Measurements from ENCODE around the gene EVL.
"Not testable (repeated sequence)": the region's sequence is repeated elsewhere in the genome, so short reads cannot be mapped to it uniquely, and the experiment has no call there.

Gene EVL

DNA sequence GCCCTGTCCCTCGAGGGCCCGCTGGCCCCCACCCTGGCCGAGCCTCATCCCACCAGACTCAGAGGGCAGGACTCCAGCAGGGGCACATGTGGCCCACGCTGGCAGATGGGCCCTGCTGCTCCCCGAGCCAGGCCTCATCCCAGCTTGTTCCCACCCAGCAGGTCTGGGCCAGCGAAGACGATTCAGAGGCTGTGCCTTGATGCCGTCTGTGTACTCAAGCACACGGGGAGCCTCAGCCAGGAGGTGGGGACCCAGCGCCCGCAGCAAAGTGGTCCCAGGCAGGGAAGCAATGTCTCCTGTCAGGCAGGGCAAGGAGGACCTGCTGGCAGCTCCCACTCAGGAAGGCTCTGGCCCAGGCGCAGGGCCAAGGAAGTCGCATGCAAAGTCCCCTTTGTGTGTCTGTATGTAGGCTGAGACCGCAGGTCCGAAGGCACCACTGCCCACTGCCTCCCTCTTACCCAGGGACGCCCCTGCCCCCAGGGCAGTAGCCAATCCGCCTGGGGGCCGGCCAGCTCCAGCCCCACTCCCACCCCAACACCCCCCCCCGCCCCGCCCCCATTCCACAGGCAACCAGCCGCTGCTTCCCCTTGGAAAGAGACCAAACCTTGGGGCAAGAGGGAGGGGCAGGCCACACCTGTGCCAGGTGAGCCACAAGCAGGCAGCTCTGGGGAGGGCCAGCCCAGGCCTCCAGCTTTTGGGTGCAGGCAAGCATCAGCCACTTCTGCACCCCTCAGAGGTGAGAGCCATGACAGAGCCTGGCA, 84.8 kb downstream of the EVL start:
- DNase-seq: no peak

DNA sequence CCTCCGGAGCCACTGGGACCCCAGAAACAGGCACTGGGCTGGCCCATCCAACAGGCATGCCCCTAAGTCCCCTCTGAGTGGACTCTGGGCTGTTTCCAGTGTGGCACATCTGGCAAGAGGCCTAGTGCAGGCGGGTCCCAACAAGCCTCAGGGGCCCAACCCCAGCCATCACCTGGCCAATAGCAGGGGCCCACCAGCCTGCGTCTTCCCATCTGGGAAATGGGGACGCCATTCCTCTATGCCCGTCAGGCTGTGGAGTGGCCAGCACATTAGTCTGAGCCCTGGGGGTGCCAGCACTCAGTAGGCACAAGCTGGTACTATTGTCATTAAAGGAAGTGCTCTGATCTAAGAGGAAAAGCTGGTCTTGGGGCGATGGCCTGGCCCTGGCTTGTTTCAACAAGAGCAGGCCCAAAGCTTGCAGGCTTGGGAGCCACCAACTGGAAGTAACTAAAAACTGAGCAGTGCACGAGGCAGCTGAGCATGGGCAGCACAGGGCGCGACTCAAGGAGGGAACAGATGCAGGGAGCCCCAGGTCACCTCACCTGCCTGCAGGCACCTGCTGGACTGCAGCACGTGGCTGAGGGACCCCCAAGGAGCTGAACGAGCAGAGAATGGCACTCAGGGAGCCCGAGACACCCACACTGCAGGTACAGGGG, 85.8 kb downstream of the EVL start:
- no peak for DNase-seq

DNA sequence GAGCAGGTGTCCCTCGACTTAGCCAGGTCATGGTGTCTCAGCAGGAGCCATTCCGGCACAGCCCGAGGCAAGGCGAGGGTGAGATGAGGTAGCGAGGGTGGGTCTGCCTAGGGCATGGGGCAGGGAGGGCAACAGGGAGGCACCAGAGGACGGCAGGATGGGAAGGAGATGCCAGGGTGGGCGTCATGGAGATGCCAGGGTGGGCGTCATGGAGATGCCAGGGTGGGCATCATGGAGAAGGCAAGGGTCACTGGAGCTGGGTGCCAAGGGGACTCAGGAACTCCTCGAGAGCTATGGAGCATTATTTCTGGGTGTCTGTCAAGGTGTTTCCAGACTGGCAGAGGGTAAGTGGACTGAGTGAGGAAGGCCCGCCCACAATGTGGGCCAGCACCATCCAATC, 86.9 kb downstream of the EVL start:
- DNase-seq: no peak

DNA sequence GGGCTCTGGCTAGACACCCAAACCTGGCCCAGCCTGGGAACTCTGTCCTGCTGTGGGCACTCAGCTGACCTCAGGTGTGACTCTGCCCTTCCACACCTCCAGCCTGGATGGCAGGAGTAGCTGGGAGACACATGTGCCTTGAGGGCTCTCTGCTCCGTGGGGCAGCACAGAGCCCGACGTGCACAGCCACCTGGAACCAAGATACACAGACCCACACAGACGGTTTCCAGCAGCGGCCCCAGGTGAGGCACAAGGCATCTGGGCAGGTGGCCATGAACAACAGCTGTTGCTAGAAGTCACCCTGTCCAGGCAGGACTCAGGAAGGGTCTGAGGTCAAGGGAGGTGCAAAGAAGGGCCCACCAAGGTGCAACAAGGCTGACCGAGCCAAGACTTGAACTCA, 88.3 kb downstream of the EVL start:
- no peak for DNase-seq

DNA sequence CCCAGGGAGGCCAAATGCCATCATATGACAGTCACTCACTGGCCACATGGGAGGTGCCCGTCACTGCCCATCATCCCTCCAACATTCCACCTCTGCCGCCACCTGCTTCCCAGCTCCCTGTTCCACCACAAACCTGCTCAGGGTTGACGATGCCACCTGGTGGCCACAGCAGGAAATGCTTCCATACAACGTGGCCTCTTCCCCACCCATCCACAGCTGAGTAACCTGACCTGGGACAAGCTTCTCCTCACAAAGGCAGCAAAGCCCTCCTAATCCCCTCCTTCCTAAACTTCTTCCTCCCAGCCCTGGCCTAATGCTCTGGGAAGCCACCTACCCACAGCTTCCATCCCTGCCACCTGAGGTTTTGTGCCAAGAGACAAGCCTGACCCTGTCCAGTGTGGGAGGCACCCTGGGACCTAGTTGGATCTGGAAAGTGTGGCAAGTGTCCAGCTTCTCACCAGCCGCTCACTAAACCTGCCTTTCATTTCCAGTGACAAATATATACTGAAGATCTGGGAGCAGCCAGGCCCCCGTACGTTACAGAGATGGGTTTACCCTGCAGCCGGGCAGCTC, 89.9 kb downstream of the EVL start:
- DNase-seq: peak; percentile 27

DNA sequence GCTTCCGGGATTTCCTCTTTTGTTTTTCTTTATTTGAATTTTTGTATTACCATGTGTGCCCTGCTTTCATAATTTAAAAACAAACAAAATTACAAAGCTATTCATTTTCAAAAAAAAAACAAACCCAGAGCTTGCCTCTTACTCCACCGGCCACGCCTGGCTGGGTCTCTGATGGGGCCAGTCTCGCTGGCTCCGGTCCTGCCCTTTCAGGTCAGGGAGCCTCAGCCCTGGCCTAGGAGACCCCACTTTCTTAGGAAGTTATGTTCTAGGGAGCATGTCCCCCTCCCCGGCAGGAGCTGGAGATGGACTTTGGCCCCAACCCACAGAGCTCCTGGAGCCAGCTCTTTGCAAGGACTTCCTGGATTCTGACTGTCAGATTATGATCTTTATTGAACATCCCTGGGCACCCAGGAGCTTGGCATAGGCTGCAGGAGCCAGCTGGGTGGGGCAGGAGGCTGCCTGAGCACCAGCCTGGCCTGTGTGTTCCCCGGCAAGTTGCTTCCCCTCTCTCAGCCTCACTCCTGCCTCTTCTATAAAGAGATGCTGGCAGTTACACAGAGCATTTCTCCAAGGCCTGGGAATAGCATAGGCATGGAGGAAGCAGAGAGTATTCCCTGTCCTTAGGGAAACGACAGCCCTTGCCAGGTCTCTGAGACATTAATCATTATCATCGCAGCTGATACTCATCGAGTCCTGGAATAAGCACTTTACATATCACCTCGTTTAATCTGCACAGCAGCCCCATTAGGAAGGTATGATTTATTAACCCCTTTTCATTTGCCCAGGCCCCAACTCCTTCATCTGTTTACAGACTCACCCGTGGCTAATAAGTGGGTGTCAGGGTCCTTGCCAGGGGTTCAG, 90.8 kb downstream of the EVL start:
- DNase-seq: no peak

DNA sequence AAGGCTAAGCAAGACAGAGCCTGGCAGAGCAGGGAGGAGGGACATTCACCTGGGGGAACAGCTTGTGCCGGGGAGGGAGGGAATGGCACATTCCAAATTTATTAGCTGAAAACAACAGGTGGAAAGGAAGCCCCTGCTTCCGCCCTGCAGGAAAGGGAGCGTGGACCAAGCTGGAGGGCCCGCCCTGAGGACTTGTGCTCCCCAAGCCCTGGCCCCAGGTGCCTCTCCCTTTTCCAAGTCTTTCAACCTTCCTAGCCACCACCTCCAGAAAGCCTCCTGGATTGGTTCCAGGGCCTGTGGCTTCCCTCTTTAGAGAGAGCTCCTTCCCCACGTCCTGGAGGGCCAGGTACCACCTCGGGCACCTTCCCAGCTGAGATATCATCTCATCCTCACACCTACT, 91.6 kb downstream of the EVL start:
- no peak for DNase-seq

DNA sequence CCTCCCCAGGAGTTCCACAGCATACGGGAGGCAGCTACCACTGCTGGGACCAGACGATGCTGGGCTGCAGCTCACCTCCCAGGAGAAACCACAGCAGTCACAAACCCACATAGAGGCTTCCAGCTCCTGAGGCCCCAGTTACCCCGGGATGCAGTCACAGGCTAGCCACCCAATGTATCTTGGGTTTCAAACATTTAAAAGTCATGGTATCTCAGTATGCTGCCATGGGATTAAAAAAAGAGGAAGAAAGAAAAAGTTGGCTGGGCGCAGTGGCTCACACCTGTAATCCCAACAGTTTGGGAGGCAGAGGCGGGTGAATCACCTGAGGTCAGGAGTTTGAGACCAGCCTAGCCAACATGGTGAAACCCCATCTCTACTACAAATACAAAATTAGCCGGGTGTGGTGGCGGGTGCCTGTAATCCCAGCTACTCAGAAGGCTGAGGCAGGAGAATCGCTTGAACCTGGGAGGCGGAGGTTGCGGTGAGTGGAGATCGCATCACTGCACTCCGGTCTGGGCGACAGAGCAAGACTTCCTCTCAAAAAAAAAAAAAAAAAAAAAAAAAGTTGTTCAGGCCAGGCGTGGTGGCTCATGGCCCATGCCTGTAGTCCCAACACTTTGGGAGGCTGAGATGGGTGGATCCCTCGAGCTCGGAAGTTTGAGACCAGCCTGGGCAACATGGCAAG, 92.5 kb downstream of the EVL start:
- not testable (repeated sequence) for DNase-seq

DNA sequence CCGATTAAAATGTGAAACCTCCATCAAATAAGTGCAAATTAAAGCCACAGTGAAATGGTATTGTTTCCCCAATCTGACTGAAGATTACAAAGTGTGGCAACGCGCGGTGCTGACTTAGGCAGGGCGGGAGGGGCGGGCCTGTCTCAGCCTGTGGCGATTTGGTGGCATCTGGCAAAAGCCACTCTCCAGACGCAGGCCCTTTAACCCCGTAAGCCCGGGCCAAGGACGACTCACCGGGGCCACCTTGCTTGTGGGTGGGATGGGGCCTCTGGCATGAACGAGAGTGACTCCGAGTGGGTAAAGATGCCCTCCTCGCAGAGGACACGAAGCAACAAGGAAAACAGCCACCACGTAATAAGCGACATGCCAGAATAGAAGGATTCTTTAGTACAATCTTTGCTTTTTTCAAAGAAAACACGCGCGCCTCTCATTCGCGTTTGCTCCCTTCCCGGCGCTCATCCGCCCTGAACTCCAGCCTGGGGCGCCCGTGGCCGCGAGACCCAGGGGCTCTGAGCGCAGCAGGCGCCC, 93.4 kb downstream of the EVL start:
- no peak for DNase-seq

DNA sequence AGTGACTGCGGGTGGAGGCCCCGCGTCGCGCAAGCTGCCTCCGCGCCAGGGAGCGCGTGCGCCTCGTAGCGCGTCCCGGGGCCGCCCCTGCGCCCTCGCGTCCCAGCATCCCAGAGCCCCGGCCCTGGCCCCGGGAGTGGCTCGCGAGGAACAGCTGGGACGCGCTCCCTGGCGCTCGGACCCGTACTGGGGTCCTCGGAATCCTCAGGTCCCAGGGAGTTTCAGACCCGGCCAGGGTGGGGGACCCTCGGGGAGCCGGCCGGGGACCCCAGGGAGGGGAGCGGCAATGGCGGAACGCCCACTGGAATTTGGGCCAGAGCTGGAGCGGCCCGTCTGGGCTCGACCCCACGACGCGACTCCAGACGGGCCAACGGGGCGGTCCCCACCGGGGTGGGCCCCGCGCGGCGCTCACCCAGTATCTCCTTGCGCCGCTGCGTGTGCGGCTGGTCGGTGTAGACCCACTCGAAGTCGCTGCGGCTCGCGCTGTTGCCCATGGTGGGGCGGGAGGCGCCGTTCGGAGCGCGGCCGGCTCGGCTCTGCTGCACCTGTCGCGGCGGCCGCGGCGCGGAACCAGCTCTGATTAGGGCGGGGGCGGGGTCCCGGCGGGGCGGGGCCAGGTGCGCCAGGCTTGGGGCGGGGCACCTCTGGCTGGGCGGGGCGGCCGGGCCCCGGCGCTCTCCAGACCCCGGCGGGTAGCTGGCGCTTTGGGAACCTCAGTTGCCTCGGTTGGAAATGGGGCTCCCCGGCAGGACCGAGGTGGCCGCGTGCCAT, 94.1 kb downstream of the EVL start, which contains the start of gene DEGS2:
Gene DEGS2, minus strand, starts transcription at position 552 of the 771 bp plus-strand sequence. Its CDS starts 58 bp downstream, at position 494.
- DNase-seq: peak; percentile 35

DNA sequence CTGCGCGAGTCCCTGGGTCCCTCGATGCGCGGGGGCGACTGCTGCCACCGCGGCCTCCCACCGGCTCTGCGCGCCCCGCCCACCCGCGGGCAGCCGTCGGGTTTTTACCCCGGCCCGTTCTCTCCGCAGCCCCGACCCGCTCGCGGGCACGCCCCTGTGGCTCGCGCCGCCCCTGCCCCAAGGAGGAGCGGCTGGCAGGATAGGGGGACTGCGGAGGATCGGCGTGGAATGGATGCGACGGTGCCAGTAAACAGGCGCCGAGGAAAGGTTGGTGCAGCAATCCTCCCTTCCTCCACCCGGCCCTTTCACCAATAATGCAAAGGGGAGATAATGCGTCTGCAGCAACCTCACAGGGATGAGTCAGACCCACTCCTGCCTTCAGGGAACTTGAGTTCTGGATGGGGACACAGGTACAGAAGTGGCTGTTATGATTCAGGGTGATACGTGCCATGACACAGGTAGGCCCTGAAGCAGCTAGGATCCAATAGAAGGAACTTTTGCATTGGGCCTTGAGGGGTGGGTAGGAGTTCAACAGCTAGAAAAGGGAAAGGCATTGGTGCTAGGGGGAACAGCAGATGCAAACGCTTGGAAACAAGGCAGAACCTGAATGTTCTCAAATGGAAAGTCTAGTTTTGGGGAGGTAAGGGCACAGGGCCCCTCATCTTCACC, 94.8 kb downstream of the EVL start:
- no peak for DNase-seq

DNA sequence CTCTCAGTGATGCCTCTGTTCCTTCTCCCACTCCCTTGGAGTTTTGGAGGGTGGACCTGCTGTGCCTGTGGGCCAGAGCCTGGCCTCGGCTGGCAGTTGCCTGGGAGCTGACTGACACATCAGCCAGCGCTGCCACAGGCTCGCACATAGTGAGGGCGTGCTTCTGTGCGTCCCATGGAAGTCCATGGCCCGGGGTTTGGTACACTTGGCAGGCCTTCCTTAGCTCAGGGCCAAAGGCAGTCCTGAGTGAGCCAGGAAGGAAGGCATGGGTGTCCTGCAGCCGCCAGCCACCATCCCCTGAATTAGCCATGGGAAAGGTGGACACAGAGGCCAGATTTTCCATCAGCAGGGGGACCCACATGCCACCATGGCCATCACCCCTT, 95.3 kb downstream of the EVL start:
- DNase-seq: no peak

DNA sequence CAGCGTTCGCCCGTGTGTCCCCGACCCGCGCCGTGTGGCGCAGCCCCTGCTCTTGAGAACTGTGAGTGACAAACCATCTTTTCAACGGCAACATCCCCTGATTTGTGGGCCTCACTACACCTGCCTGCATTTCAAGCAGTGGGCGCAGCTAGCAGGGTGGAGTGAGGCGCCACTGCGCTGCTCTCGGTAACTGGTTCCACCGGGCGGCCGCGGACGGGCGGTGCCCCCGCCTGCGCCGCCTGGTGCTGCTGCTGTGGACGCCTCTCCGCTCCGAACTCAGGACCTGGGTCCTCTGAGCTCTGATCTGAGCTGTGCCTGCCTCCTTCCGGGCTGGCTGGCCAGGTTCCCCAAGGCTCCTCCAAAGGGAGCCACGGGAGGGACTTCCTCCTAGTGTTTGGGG, 100.2 kb downstream of the EVL start:
- no peak for DNase-seq

DNA sequence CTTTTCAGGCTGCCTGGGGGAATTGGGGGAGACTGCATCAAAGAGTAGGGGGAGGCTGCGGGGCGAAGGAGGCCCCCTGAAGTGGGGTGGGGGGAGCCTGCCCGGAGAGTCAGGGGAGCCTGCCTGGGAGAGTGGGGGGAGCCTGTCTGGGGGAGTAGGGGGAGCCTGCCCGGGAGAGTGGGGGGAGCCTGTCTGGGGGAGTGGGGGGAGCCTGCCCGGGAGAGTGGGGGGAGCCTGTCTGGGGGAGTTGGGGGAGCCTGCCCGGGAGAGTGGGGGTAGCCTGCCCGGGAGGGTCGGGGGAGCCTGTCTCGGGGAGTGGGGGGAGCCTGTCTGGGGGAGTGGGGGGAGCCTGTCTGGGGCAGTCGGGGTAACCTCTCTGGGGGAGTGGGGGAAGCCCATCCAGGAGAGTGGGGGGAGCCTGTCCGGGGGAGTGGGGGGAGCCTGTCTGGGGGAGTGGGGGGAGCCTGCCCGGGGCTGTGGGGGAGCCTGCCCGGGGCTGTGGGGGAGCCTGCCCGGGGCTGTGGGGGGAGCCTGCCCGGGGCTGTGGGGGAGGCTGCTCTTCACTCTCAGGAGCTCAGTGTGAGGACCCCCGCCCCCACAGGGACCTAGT, 100.7 kb downstream of the EVL start:
- DNase-seq: no peak

DNA sequence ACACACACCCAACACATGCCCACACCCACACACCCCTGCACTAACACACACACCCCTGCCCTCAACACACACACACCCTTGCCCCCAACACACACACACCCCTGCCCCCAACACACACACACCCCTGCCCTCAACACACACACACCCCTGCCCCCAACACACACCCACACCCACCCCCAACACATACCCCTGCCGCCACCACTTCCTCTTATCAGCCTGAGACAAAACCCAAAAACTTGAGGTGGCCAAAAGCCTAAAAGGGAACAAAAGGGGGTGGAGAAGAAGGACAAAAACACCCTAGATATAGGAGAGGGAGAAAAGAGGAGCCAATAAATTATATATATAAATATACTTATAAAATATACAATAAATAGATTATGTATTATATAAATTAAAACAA, 103.3 kb downstream of the EVL start:
- DNase-seq: no peak

DNA sequence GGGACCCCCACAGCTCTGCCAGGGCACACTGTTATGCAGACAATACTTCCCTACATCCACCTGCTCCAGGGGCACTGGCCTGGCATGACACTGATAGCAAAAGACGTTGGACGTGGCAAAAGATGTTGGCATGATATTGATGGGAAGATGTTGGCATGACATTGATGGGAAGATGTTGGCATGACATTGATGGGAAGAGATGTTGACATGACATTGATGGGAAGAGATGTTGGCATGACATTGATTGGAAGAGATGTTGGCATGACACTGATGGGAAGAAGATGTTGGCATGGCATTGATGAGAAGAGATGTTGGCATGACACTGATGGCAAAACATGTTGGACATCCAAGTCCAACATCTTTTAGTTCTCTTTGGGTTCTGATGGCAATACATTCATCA, 105.7 kb downstream of the EVL start:
- DNase-seq: no peak

DNA sequence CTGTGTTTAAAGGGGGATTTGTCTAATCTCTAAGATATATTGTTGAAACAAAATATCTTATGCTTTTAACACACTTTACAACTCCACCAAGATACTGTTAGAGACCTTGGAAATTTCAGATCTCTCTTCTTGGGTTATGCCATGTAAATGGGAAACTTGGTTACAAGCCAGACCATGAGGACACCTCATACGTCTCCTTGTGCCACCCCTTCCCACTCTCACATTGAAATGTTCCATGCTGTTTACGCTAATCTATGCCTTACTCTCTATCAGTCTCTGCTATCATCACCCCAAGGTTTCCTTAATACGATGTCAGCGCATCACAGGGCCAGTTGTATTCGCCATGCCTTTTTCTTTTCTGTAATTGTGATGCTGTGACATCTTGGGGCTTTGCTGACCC, 107.6 kb downstream of the EVL start:
- DNase-seq: no peak

DNA sequence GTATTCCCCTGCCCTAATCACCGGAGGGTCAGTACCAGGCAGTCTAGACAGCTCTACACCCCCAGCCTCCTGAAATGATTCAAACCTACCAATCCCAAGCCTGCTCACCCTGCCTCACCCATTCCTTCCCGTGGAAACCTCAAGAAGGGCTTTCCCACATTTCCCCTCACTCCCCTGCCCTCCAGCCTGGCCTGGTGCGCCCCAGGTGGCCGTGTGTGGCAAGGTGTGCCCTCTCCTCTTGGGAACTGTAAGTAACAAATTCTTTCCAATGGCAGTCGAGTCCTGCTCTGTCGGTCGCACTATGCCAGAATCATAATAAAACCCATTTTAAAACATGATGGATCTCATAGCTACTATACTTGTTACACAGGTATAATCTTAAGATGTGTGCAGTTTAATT, 108.1 kb downstream of the EVL start:
- DNase-seq: no peak

DNA sequence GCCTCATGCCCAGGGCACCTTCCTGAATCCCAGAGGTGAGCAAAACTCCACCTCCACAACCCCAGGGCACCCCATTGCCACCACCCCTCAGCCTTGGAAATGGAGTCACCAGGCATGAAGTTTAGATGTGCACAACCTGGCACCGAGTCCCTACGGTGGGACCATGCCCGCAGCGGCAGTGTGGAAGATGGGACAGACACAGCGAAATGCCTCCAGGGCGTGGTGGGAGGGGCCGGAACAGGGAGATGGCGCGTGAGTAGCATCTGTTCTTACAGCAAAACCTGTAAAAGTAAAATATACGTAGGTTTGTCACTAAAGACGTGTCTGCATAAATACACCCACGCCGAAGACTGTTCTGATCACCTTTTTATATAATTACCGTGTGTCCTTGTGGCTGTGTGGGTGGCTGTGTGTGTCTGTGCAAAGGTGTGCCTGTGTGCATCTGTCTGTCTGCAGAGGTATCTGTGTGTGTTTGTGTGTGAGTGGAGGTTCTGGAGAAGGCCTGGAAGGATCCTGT, 111.6 kb downstream of the EVL start:
- DNase-seq: no peak

DNA sequence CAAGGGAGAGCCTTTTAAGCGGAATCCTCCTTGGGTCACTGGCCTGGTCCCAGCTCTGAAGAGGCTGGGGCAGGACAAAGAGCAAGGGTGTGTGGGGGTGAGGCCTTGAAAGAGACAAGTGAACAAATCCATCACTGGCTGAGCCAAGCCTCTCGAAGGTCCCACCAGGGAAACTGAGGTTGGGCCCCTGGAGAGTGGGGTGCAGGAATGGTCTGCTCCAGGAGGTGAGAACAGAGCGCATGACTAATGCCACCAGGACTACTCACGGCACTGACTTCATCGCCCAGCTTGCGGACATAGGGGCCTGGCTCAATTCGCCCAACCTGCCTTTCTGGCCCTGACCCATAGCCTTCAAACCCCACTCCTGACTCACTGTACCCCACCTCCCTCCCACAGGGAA, 113.5 kb downstream of the EVL start:
- DNase-seq: no peak
